Measurements from ENCODE around the gene ACVR2B. TPM values are rescaled to one million over a fixed set of nuclear protein-coding genes. Genes with fewer than 3 reads are reported as not detected.
A peak's percentile ranks its signal among the peaks of the same experiment; 100 is the strongest.

The ACVR2B gene
- polyA plus RNA-seq, 3 donors = 18.2 to 19.8 (median 19.0) TPM

DNA sequence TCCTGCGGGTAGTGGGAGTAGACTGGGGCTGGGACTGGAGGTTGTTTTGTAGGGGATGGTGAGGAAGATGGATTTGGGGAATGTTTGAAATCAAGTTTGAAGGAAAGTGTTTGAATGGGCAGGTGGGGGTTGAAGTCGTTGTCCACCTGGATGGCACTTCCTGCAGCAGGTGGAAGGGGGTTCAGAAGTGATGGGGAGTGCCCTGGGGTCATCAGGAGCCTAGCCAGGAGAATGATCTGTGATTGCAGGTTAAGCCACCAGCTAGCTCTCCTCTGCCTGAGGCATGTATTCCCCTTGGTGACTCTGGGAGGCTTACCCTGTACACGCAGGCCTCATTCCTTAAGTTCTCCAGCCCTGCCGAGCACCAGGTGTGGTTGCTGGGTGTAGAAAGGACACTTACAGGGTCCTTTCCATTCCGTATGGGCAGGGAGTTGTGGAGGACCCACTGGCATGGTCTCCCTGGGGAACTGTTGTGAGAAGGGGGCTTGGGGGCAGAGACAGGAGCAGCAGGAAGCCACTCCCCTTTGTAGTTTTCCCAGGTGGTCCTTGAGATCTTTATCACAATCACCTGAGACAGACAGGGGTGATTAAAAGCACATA, 22.6 kb downstream of the ACVR2B start:
- no peak for DNase-seq (ENCODE audit: extremely low read depth in 1 of 11, low read depth in 9 of 11, low spot score in 4 of 11)

DNA sequence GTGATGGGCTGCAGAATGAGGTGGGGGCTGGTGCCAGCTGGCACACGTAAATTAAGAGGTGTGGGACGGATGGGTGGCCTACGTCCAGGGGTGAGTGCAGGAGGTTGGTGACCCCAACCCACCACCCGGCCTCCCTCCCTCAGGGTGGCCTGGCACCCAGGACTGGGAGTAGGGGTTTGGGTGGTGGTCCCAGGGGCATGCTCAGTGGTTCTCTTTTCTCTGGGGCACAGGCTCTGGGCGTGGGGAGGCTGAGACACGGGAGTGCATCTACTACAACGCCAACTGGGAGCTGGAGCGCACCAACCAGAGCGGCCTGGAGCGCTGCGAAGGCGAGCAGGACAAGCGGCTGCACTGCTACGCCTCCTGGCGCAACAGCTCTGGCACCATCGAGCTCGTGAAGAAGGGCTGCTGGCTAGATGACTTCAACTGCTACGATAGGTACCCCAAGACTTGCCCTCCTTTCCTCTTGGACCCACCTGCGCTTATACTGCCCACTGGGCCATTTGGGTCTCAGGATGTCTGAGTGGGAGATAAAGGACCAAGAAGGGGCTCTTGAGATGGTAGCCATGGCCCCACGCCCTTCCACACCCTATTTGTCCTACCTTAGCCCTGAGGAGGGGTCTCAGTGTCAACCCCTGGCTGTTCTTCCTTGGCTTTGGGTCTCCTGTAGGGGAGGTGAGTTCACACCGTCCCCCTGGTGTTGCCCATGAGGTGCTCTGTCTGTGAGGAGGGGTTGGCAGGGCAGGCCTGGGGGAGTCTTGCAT, 23.5 kb downstream of the ACVR2B start:
- DNase-seq (ENCODE audit: extremely low read depth in 1 of 11, low read depth in 9 of 11, low spot score in 4 of 11) = no peak

DNA sequence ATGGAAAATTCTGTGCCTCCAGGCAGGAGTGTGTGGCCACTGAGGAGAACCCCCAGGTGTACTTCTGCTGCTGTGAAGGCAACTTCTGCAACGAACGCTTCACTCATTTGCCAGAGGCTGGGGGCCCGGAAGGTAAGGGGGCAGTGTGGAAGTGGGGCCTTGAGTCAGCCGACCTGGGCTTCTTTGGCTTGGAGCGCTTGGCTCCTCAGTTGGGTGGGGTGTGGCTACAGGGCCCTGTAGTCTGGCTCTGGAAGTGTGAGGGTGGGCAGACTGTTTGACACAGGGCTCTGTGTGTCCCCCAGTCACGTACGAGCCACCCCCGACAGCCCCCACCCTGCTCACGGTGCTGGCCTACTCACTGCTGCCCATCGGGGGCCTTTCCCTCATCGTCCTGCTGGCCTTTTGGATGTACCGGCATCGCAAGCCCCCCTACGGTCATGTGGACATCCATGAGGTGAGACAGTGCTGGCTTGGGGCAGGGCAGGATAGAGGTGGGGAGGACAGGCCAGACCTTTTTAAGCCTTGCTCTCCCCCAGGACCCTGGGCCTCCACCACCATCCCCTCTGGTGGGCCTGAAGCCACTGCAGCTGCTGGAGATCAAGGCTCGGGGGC, 24.3 kb downstream of the ACVR2B start:
- DNase-seq (ENCODE audit: extremely low read depth in 1 of 11, low read depth in 9 of 11, low spot score in 4 of 11) = no peak

DNA sequence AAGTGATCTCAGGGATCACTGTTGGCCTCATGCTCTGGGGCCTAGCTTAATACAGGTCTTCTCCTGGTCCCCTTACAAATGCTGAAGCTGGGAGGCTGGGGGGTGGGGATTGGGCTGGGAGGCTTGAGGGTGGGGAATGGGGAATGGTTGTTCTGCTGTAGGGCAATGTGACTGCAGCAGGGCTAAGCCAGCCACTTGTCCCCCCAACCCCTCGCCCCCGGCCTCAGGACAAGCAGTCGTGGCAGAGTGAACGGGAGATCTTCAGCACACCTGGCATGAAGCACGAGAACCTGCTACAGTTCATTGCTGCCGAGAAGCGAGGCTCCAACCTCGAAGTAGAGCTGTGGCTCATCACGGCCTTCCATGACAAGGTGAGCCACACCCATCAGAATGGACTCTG, 25.2 kb downstream of the ACVR2B start:
- no peak for DNase-seq (ENCODE audit: extremely low read depth in 1 of 11, low read depth in 9 of 11, low spot score in 4 of 11)

DNA sequence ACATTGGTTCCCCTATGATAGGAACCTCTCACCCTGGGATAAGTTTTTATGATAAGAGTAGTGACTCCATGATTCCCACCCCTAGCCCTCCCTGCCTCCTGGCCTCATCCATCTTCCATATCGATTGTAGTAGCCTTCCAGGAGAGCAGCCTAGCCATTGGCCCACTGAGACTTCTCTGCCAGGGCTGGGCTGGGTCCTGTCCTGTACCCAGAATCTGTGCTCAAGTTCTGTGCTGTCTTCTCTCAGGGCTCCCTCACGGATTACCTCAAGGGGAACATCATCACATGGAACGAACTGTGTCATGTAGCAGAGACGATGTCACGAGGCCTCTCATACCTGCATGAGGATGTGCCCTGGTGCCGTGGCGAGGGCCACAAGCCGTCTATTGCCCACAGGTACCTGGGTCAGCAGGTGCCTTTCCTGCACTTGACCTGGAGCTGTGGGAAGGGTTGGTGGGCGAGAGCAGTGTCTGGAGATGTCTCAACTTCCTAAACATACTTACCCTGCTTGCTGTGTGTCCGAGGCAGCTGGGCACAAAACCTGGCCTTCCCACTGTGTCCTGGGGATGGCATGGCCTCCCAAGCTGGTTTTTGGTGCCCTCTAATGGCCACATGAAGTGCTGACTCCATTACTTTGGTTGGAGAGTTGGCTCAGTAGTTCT, 25.9 kb downstream of the ACVR2B start:
- peak in 7 of 11 donors; percentile 34 to 50 (median 41) for DNase-seq (ENCODE audit: extremely low read depth in 1 of 11, low read depth in 9 of 11, low spot score in 4 of 11)

DNA sequence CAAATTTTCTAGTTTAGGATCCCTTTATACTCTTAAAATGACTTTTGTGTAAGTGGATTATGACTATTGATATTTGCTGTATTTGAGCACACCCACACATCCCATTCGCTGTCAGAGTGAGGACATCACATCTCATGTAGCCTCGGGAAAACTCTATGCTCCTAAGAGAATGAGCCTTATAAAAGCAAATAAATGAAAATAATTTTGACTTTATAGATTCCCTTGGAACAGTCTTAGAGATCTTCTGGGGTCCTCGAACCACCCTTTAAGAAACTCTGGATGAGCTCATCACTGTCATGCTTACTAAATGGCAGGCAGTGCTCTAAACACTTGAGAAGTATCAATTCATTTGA, 26.4 kb downstream of the ACVR2B start:
- DNase-seq (ENCODE audit: extremely low read depth in 1 of 11, low read depth in 9 of 11, low spot score in 4 of 11) = no peak

DNA sequence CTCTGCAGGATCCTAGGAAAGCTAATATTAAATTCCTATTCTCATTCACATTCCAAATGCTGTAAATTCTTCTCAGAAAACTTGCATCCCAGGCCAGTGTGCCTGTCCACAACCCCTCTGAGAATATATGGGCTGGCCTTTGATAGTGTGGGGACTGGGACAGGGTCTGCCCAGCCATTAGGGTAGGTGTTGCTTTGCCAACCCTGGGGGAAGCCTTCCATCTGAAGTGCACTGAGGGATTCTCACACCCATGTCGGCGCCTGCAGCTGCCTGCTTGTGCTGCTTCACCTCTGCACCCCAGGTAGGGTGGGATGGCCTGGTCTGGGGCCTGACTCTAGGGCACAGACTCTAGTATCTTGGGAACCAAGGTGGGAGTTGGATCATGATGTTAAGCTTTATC, 27.2 kb downstream of the ACVR2B start:
- no peak for DNase-seq (ENCODE audit: extremely low read depth in 1 of 11, low read depth in 9 of 11, low spot score in 4 of 11)

DNA sequence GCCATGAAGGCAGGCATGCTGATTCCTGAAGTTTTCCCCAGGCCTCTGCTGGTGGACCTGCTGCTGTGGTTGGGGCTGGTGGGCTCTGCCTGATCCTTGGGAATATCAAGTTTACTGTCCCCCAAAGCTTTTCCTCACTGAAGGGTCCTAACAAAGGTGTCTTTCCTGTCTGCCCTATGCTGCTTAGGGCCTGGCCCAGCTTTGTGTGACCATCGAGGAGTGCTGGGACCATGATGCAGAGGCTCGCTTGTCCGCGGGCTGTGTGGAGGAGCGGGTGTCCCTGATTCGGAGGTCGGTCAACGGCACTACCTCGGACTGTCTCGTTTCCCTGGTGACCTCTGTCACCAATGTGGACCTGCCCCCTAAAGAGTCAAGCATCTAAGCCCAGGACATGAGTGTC, 29.3 kb downstream of the ACVR2B start:
- no peak for DNase-seq (ENCODE audit: extremely low read depth in 1 of 11, low read depth in 9 of 11, low spot score in 4 of 11)

DNA sequence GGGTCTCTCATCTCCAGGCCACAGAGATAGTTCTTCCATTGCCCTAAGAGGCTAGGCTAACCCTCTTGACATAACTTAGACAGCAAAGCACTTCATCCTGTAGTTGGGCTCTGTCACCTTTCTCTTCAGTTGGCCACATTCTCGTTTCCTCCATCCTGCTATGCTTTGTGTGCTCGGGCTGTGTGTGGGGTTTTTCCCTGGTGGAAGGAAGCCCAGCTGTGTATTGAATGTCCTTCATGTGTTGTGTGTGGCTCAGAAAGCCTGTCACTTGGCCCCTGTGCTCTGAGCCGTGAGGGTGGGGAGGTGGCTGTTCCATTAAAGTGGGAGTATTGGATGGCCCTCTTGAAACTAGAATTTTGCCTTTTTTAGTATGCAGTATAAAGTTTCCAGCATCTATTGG, 33.6 kb downstream of the ACVR2B start:
- DNase-seq (ENCODE audit: extremely low read depth in 1 of 11, low read depth in 9 of 11, low spot score in 4 of 11) = no peak

DNA sequence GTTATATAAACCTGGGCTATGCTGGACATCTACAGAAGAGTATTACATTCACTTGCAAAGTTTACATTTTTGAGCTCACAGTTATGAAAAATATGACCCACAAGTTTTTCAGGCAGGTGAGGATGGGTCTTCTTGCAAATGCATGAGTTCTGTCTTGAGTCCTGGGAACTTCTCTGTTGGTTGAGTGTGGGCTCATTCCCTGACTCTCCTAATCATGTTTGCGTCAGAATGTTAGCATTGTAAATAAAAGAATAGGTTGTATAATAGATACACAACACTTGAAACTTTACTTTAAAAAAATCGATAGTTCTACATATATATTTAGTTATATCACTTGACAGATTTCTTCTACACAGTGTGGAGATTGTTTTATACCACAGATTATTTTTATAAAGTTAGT, 35.3 kb downstream of the ACVR2B start:
- no peak for DNase-seq (ENCODE audit: extremely low read depth in 1 of 11, low read depth in 9 of 11, low spot score in 4 of 11)

DNA sequence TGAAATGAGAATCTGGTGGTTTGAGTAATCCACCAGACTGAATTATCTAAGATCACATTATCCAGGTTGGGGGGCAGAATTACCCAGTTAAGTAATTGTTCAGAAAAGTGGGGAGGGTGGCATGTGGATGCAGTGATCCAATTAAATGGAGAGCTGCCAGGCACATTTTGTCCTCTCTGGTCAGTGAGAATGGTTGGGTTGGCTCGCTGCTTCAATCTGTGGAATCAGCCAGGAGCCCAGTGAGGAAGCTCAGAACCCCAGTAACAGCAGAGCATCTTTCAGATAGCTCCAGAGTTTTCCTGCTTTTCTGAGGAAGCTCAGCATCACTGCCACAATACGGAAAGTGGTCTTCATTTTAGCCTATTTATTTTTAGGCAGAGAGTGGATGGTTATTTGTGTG, 36.1 kb downstream of the ACVR2B start:
- no peak for DNase-seq (ENCODE audit: extremely low read depth in 1 of 11, low read depth in 9 of 11, low spot score in 4 of 11)

DNA sequence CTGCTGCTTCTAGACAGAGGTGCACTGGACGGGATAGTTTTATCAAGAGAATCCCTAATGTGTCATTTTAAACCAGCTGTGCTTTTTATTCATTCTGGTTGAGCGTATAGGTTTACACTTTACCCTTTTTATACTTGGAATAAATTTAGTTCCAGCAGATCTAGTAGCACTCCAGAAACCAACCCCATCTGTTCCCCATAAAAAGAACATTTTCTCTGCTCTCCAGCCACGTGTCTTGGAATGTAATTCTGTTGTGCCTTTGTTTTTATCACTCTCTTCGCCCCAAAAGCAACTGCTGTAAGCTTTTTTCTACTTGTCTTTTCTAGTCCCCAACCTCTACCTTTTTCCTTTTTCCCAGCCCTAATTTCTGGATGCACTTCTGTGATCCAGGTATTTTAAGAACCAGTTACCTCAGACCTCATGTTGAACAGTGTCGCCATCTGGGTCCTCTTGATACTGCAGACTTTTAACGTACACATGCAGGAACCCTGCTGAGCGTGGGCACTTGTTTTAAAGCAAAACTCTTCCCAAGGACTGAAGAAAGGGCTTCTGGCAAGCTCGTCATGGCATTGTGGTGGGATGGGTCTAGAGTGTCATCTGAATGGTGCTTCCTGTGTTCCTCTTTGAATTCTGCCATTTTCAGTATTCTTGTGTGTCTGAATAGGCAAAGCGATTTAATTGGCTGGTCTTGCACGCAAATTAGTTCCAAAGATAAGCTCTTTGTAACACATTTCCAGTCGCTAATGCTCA, 36.8 kb downstream of the ACVR2B start:
- DNase-seq (ENCODE audit: extremely low read depth in 1 of 11, low read depth in 9 of 11, low spot score in 4 of 11) = no peak

DNA sequence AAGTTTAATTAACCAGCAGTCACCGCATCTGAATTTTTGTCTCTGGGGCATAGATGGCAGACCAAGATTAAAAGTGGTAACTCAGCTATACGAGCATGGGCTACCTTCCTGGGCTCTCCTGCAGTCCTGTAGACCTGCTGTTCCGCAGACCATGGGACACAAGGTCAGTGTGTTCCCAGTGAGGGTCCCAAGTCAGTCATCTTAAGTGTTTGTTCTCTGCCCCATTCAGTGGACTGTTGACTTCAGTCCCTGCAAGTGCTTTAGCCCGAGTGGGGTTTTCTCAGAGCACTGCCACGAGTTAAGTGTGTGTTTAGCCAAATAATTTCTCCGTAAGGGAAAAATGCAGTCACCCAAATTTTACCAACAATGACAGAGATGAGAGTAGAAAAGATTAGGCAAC, 37.5 kb downstream of the ACVR2B start:
- DNase-seq (ENCODE audit: extremely low read depth in 1 of 11, low read depth in 9 of 11, low spot score in 4 of 11) = no peak

DNA sequence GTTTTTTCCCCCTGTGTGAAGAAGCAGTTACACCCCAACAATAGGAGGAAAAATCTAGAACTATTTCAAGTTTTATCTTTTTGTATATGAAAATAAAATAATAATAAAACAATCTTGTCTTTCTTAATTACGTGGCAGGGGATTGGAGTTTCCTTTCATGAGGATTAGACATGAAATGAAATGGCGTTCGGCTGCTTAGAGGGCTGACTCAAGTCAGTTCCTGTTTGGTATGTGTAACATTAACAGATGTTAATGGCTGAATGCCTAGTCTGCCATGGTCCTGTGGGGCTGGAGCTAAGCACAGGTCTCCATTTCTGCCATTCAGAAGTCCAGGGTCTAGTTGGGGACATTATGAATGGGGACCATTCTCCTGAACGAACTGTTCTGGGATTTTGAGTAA, 39.3 kb downstream of the ACVR2B start:
- no peak for DNase-seq (ENCODE audit: extremely low read depth in 1 of 11, low read depth in 9 of 11, low spot score in 4 of 11)

DNA sequence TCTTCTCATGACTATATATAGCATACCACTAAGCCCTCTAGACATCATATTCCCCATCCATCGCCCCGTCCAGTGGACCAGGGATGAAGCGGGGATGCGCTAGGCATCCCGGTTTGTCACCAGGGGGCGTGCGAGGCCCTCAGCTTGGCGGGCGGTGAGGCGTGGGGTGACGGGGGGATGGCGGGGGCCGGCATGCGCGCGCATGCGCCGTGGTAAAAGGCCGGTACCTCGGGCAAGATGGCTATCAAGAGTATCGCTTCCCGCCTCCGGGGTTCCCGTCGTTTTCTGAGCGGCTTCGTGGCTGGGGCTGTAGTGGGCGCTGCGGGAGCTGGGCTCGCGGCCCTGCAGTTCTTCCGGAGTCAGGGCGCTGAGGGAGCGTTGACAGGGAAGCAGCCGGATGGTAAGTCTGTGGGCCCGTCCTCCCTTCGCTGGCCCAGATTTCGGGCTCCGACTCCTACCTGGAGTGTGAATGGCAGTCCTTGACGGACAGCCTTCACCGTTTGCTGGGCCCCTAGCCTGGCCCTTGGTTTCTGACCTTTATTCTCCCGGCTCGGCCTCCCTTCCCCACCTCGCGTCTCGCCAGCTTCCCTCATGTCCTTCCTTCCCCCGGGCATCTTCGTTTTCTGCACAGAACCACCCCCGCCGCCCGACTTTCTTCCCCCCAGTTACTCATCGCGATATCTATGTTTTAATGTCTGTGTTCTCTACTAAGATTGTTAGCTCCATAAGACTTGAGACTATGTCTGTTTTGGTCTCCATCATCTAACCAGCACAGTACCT, 42.6 kb downstream of the ACVR2B start, which contains the start of gene EXOG:
EXOG (plus strand) TSS at position 210 of the 780 bp plus-strand sequence; CDS start at position 238, 28 bp downstream.
- DNase-seq (ENCODE audit: extremely low read depth in 1 of 11, low read depth in 9 of 11, low spot score in 4 of 11) = peak; percentile 77 to 90 (median 87)

DNA sequence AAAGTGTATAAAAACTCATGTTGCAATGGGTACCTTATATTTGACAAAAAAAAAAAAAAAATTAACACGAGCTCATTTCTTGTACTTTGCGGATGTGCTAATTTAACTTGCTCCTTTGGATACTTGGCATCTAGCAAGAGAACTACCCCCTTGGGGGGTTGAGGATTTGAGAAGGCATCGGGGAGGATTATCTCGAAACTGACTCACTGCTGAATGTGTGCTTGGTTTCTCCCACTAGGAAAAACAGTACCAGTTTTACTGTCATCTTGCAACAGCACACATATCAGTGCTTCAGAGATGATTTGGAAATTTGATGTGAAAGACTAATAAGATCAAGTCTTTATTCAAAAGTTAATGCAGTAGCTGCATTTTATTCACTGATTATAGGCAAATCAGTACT, 43.3 kb downstream of the ACVR2B start:
- no peak for DNase-seq (ENCODE audit: extremely low read depth in 1 of 11, low read depth in 9 of 11, low spot score in 4 of 11)

DNA sequence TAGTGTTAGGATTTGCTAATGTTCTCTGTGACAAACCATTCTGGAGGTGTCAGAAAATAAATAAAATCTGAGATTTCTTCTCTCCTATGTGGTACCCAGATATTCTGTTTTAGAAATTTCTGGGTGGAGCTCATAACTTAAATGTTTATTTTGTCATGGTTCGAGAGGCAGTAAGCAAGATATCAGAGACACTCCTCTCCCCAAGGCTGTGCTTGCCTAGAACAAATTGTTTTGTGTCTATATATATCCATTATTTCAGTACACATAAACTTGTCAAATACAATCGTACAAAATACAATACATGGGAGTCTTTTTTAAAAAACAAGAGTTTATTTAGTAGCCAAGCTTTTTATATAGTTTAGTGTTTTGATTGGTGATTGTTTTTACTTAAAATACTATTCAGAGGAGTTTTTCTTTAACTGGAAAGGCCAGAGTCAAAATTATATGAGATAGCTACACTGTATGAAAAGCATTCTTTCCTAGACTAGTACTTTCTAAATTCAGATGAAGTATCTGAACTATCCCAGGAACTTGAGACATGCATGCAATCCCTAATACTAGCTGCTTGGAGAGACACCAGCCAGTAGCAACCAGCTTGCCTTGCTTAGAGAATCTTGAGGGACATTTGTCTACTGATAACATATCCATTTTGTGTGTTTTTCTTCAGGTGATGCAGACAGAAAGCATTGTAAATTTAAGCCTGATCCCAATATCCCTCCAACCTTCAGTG, 47.2 kb downstream of the ACVR2B start:
- no peak for DNase-seq (ENCODE audit: extremely low read depth in 1 of 11, low read depth in 9 of 11, low spot score in 4 of 11)

DNA sequence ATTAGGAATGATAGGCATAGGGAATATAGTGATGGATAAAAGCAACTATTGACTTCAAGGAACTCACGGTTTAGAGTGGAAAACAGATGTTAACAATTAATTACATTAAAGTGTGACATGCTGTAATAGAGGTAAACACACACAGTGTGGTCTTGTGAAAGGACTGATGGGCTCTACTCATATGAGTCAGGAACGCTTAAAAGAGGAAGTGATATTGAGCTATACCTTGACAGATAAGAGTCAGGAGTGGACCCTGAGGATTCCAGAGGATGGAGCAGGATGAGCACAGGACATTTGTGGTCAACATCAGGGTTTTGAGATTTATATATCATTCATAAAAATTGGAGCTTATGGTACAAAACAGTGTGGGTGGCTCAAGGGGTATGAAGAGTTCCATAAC, 53.4 kb downstream of the ACVR2B start:
- no peak for DNase-seq (ENCODE audit: extremely low read depth in 1 of 11, low read depth in 9 of 11, low spot score in 4 of 11)
